Chondrocyte (in vitro differentiated cells): ENCODE results near the gene ZNF784. TPM values are rescaled to one million over a fixed set of nuclear protein-coding genes. Genes with fewer than 3 reads are reported as not detected.

Experiments used
- DNase-seq: peaks from one replicate; pipeline ENCODE4 v3.0.0; 2021; ENCODE audit warnings: mixed read lengths, low spot score
- H3K27ac Mint-ChIP-seq: one replicate; pipeline ENCODE4 v1.8.0; 2021; ENCODE audit warnings: mild to moderate bottlenecking, moderate library complexity, mixed read lengths; ENCODE audit not compliant: unreplicated experiment
- H3K27me3 Mint-ChIP-seq: 2 replicates; pipeline ENCODE4 v1.8.0; 2021; ENCODE audit warnings: low read depth, mixed read lengths
- H3K36me3 Mint-ChIP-seq: 2 replicates; pipeline ENCODE4 v1.8.0; 2021; ENCODE audit warnings: low read depth, mixed read lengths
- H3K4me1 Mint-ChIP-seq: 2 replicates; pipeline ENCODE4 v1.8.0; 2021; ENCODE audit warnings: low read depth, mild to moderate bottlenecking, mixed read lengths
- H3K4me3 Mint-ChIP-seq: one replicate; pipeline ENCODE4 v1.8.0; 2021; ENCODE audit warnings: mild to moderate bottlenecking, moderate library complexity, mixed read lengths; ENCODE audit not compliant: unreplicated experiment
- H3K9me3 Mint-ChIP-seq: 2 replicates; pipeline ENCODE4 v1.8.0; 2021; ENCODE audit warnings: low read depth, mixed read lengths
- CTCF ChIP-seq: fragments of 200-600 bp; sonication (generic); IDR thresholded peaks from 2 replicates; pipeline ENCODE4 v1.5.0; 2021; ENCODE audit warnings: antibody characterized with exemption, mild to moderate bottlenecking, moderate library complexity
- total RNA-seq: library from RNA; stranded (reverse); gene quantifications from 3 replicates; pipeline ENCODE4 v1.2.1, GENCODE V29; 2021

Gene ZNF784
- total RNA-seq, 1 donor from 2014 or later = 6.4 TPM

- Mint-ChIP-seq H3K9me3 (no peaks in the 10 kb centered on the region), H3K27ac (no peak overlapping the region), H3K4me1 (peaks cover 18% of the 10 kb centered on the region), H3K27me3 (no peaks in the 10 kb centered on the region), H3K4me3 (no peak overlapping the region), H3K36me3 (peaks cover 4% of the 10 kb centered on the region)
- no peak for DNase-seq
- no peak for TF ChIP-seq CTCF
Measured at GRCh38 chr19:55623130-55623529, 1.2 kb downstream of the ZNF784 start.

- Mint-ChIP-seq H3K27me3 (no peaks in the 10 kb centered on the region), H3K36me3 (peaks cover 6% of the 10 kb centered on the region), H3K27ac (no peak overlapping the region), H3K9me3 (no peaks in the 10 kb centered on the region), H3K4me1 (peaks cover 18% of the 10 kb centered on the region), H3K4me3 (no peak overlapping the region)
- TF ChIP-seq CTCF = no peak
- DNase-seq = no peak
Measured at GRCh38 chr19:55622242-55622969, 2.0 kb downstream of the ZNF784 start.

- H3K27ac Mint-ChIP-seq = no peak overlapping the region
- no peak for DNase-seq
- no peaks in the 10 kb centered on the region for H3K9me3 Mint-ChIP-seq
- H3K36me3 Mint-ChIP-seq = peaks cover 10% of the 10 kb centered on the region
- no peaks in the 10 kb centered on the region for H3K27me3 Mint-ChIP-seq
- H3K4me1 Mint-ChIP-seq = peaks cover 18% of the 10 kb centered on the region
- TF ChIP-seq CTCF = no peak
- no peak overlapping the region for H3K4me3 Mint-ChIP-seq
Measured at GRCh38 chr19:55621673-55622231, 2.6 kb downstream of the ZNF784 start.

GRCh38 chr19:55621205-55621672, 3.1 kb downstream of the ZNF784 start:
- no peak overlapping the region for H3K27ac Mint-ChIP-seq
- H3K27me3 Mint-ChIP-seq = no peaks in the 10 kb centered on the region
- H3K9me3 Mint-ChIP-seq = no peaks in the 10 kb centered on the region
- no peak overlapping the region for H3K4me3 Mint-ChIP-seq
- no peak for DNase-seq
- no peak for TF ChIP-seq CTCF
- H3K36me3 Mint-ChIP-seq = peaks cover 11% of the 10 kb centered on the region
- peaks cover 18% of the 10 kb centered on the region for H3K4me1 Mint-ChIP-seq

GRCh38 chr19:55620410-55621204, 3.8 kb downstream of the ZNF784 start:
- Mint-ChIP-seq H3K27me3 (no peaks in the 10 kb centered on the region), H3K4me1 (peaks cover 18% of the 10 kb centered on the region), H3K27ac (no peak overlapping the region), H3K4me3 (no peak overlapping the region), H3K9me3 (no peaks in the 10 kb centered on the region), H3K36me3 (peaks cover 11% of the 10 kb centered on the region)
- DNase-seq = no peak
- no peak for TF ChIP-seq CTCF
